MM.1S (cell line): ENCODE results near the gene SRRM4.

Experiments
- DNase-seq: peaks from one replicate; pipeline ENCODE4 v3.0.0-alpha.2; 2015
- H2AFZ ChIP-seq: fragments of 300-600 bp; sonication (generic); 2 replicates; pipeline ENCODE4 v1.6.0; 2016; ENCODE audit warnings: antibody characterized with exemption, low read length
- H3F3A ChIP-seq: fragments of 300-600 bp; sonication (generic); 2 replicates; pipeline ENCODE4 v1.6.1; 2016; ENCODE audit warnings: mild to moderate bottlenecking, antibody characterized with exemption, low read length, moderate library complexity, mixed read lengths; ENCODE audit not compliant: insufficient read depth
- H3K27ac ChIP-seq: fragments of 300-600 bp; sonication (generic); 2 replicates; pipeline ENCODE4 v1.5.1; 2016; ENCODE audit warnings: mild to moderate bottlenecking, low read length
- H3K27me3 ChIP-seq: fragments of 300-600 bp; sonication (generic); replicated peaks from 2 replicates; pipeline ENCODE4 v1.6.0; 2016; ENCODE audit warnings: low read length; ENCODE audit not compliant: insufficient read depth
- H3K36me3 ChIP-seq: fragments of 300-600 bp; sonication (generic); replicated peaks from 2 replicates; pipeline ENCODE4 v1.6.1; 2016; ENCODE audit warnings: mild to moderate bottlenecking, low read length, mixed read lengths; ENCODE audit not compliant: insufficient read depth
- H3K4me1 ChIP-seq: fragments of 300-600 bp; sonication (generic); 2 replicates; pipeline ENCODE4 v1.6.1; 2016; ENCODE audit warnings: low read length, mixed read lengths
- H3K4me2 ChIP-seq: fragments of 300-600 bp; sonication (generic); 2 replicates; pipeline ENCODE4 v1.6.0; 2016; ENCODE audit warnings: low read depth, low read length
- H3K4me3 ChIP-seq: fragments of 300-600 bp; sonication (generic); 2 replicates; pipeline ENCODE4 v1.5.1; 2016; ENCODE audit warnings: low read length, mixed read lengths
- H3K79me2 ChIP-seq: fragments of 300-600 bp; sonication (generic); 2 replicates; pipeline ENCODE4 v1.6.1; 2016; ENCODE audit warnings: mixed run types, low read length, mixed read lengths
- H3K9ac ChIP-seq: fragments of 300-600 bp; sonication (generic); 2 replicates; pipeline ENCODE4 v1.6.1; 2016; ENCODE audit warnings: low read length, mixed read lengths
- H3K9me2 ChIP-seq: fragments of 300-600 bp; sonication (generic); replicated peaks from 2 replicates; pipeline ENCODE4 v1.6.1; 2016; ENCODE audit warnings: mild to moderate bottlenecking, low read length, mixed read lengths; ENCODE audit not compliant: insufficient read depth
- H3K9me3 ChIP-seq: fragments of 300-600 bp; sonication (generic); replicated peaks from 2 replicates; pipeline ENCODE4 v1.6.1; 2016; ENCODE audit warnings: mild to moderate bottlenecking, low read length, mixed read lengths; ENCODE audit not compliant: insufficient read depth
- H4K20me1 ChIP-seq: fragments of 300-600 bp; sonication (generic); 2 replicates; pipeline ENCODE4 v1.6.1; 2016; ENCODE audit warnings: mild to moderate bottlenecking, low read length, moderate library complexity, mixed read lengths; ENCODE audit not compliant: insufficient read depth
- CTCF ChIP-seq: fragments of 300-600 bp; sonication (generic); IDR thresholded peaks from 2 replicates; pipeline ENCODE4 v1.5.1; 2016; ENCODE audit warnings: antibody characterized with exemption, low read length, mixed read lengths
- EZH2 ChIP-seq: fragments of 300-600 bp; sonication (generic); optimal IDR thresholded peaks from 2 replicates; pipeline ENCODE3; 2017; ENCODE audit warnings: low read depth, mild to moderate bottlenecking, antibody characterized with exemption, low read length, mixed read lengths
- EZH2phosphoT487 ChIP-seq: fragments of 300-600 bp; sonication (generic); IDR thresholded peaks from 2 replicates; pipeline ENCODE4 v1.6.1; 2018; ENCODE audit warnings: antibody characterized with exemption, low read length

The SRRM4 gene, protein sequence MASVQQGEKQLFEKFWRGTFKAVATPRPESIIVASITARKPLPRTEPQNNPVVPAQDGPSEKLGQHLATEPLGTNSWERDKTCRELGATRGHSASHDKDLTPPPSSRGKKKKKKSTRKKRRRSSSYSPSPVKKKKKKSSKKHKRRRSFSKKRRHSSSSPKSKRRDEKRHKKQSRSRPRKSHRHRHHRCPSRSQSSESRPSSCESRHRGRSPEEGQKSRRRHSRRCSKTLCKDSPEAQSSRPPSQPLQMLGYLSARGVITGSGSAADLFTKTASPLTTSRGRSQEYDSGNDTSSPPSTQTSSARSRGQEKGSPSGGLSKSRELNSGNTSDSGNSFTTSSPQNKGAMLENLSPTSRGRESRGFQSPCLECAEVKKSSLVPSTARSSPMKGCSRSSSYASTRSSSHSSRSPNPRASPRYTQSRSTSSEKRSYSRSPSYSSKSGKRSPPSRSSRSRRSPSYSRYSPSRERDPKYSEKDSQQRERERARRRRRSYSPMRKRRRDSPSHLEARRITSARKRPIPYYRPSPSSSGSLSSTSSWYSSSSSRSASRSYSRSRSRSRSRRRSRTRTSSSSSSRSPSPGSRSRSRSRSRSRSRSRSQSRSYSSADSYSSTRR

DNA sequence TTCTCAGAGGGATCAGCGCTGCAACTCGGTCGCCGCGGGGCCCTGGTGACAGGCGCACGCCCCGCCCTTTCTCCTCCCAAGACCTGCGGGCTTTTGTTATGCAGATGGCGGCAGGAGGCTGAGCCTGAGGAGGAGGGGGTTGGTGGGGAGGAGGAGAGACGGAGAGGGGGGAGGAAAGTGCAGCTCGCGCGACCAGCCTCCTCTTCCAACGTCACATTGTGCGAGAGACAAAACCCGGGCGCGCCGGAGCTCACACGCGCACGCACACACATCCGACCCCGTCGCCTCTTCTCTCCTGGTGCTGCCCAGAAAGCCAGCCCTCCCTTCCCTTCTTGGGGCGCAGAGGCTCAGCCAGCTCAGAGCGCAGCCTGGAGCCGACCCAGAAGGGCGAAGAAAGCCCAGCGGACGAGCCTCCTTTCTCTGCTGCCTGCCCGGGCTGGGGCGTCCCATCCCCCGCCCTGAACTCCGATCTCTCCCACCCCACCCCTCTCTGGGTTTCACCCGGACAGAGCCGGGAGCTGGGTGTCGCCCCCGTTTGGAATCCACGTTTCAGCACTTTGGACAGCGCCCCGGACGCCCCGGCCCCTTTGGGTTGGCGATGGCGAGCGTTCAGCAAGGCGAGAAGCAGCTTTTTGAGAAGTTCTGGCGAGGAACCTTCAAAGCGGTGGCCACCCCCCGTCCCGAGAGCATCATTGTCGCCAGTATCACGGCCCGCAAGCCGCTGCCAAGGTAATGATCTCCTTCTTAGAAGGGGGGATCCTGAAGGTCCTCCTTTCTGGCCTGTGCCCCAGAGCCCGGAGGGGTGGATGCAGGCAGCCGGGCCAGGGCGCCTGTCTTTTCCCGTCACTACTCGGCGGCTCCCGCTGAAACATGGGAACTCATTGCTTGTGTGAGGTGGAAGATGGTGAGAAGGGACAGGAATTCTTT lies at the start of gene SRRM4:
TSS of gene SRRM4 (plus strand) at position 257 of the 927 bp plus-strand sequence. CDS start at position 599, 342 bp downstream.
- H3K9ac ChIP-seq: no peak within 1 kb of the TSS

DNA sequence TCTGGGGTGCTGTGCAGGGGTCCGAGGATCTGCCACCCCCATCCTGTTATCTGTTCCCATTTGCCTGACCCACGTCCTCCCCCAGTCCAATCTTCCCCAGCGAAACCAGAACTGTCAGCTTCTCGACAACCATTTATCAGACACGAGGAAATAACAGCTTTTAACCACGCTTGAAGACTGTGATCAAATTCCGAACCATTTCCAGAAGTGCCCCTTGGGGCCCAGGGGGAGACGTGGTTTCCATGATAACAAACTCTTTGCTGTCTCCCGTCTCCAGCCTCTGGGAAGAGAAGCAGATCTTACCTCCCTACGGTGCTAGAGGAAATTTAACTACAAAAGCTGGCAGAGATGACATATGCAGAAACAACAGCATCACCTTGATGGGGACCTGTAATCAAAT lies 35.1 kb upstream of the SRRM4 start:
- no peaks in the 10 kb centered on the region for H3K9me3 ChIP-seq
- DNase-seq: no peak
- TF ChIP-seq EZH2phosphoT487 (no peak), CTCF (no peak), EZH2 (no peak)

More for the DNA sequence above, at the start of gene SRRM4:
- Histone ChIP-seq H4K20me1 (no peaks in the 10 kb centered on the region), H3K27me3 (no peaks in the 10 kb centered on the region), H3K79me2 (no peaks in the 10 kb centered on the region), H2AFZ (no peak within 1 kb of the TSS), H3K36me3 (no peaks in the 10 kb centered on the region), H3F3A (no peaks in the 10 kb centered on the region), H3K4me1 (no peaks in the 10 kb centered on the region), H3K9me2 (no peaks in the 10 kb centered on the region), H3K9me3 (no peaks in the 10 kb centered on the region), H3K27ac (no peak within 1 kb of the TSS), H3K4me2 (no peak within 1 kb of the TSS), H3K4me3 (no peak within 1 kb of the TSS)
- TF ChIP-seq EZH2 (no peak), CTCF (no peak), EZH2phosphoT487 (no peak)
- DNase-seq: no peak

GRCh38 chr12:118958520-118958919 lies 22.8 kb upstream of the SRRM4 start:
- H3K4me2 ChIP-seq: no peak overlapping the region
- H3K9ac ChIP-seq: no peak overlapping the region
- no peak for DNase-seq
- no peak overlapping the region for H2AFZ ChIP-seq
- H4K20me1 ChIP-seq: no peaks in the 10 kb centered on the region
- H3K9me2 ChIP-seq: no peaks in the 10 kb centered on the region
- no peaks in the 10 kb centered on the region for H3K27me3 ChIP-seq
- H3K4me3 ChIP-seq: no peak overlapping the region
- no peaks in the 10 kb centered on the region for H3K36me3 ChIP-seq
- H3K9me3 ChIP-seq: no peaks in the 10 kb centered on the region
- no peak for TF ChIP-seq EZH2
- no peaks in the 10 kb centered on the region for H3F3A ChIP-seq
- no peaks in the 10 kb centered on the region for H3K4me1 ChIP-seq
- H3K27ac ChIP-seq: no peak overlapping the region
- H3K79me2 ChIP-seq: no peaks in the 10 kb centered on the region

More for the DNA sequence above, 35.1 kb upstream of the SRRM4 start:
- no peaks in the 10 kb centered on the region for H3K4me1 ChIP-seq
- no peaks in the 10 kb centered on the region for H3K27me3 ChIP-seq
- no peaks in the 10 kb centered on the region for H3K9me2 ChIP-seq
- H3K9ac ChIP-seq: no peak overlapping the region
- H4K20me1 ChIP-seq: no peaks in the 10 kb centered on the region
- H2AFZ ChIP-seq: no peak overlapping the region
- no peak overlapping the region for H3K4me3 ChIP-seq
- no peak overlapping the region for H3K27ac ChIP-seq
- H3K4me2 ChIP-seq: no peak overlapping the region
- H3F3A ChIP-seq: no peaks in the 10 kb centered on the region
- H3K36me3 ChIP-seq: no peaks in the 10 kb centered on the region
- H3K79me2 ChIP-seq: no peaks in the 10 kb centered on the region
